Coronary artery (tissue), 2 donors: Measurements from ENCODE around the gene MIPOL1.
A peak's percentile ranks its signal among the peaks of the same experiment; 100 is the strongest.

Source experiments
- DNase-seq: peaks from one replicate; pipeline ENCODE4 v3.0.0-alpha.2; 2017; ENCODE audit warnings: low spot score
- H3K27ac ChIP-seq, 2 donors: fragments of 200-600 bp; sonication (generic); one replicate each; pipeline ENCODE4 v1.5.1; 2016 to 2019
- H3K4me3 ChIP-seq: fragments of 200-600 bp; sonication (generic); 2 replicates; pipeline ENCODE4 v1.5.1; 2016; ENCODE audit warnings: mild to moderate bottlenecking, moderate library complexity
- CTCF ChIP-seq: fragments of 200-600 bp; sonication (generic); IDR thresholded peaks from one replicate; pipeline ENCODE4 v1.5.1; 2019; ENCODE audit warnings: antibody characterized with exemption

MIPOL1 gene

GRCh38 chr14:37589715-37590427 lies 392.1 kb downstream of the MIPOL1 start:
- no peak for TF ChIP-seq CTCF
- Histone ChIP-seq H3K27ac (no peak overlapping the region), H3K4me3 (no peak overlapping the region)
- no peak for DNase-seq

- Histone ChIP-seq H3K27ac (no peak overlapping the region), H3K4me3 (no peak overlapping the region)
- DNase-seq = no peak
- TF ChIP-seq CTCF = no peak
Measured at GRCh38 chr14:37590428-37591139, 392.8 kb downstream of the MIPOL1 start.

- no peak overlapping the region for H3K4me3 ChIP-seq
- DNase-seq = no peak
- TF ChIP-seq CTCF = no peak
- no peak overlapping the region for H3K27ac ChIP-seq
Measured at GRCh38 chr14:37591311-37591940, 393.7 kb downstream of the MIPOL1 start.

GRCh38 chr14:37591941-37592481 lies 394.3 kb downstream of the MIPOL1 start:
- no peak for DNase-seq
- no peak for TF ChIP-seq CTCF
- Histone ChIP-seq H3K27ac (no peak overlapping the region), H3K4me3 (no peak overlapping the region)

- DNase-seq = no peak
- TF ChIP-seq CTCF = no peak
- no peak overlapping the region for H3K4me3 ChIP-seq
Measured at GRCh38 chr14:37592482-37593408, 395.0 kb downstream of the MIPOL1 start.

GRCh38 chr14:37593511-37594237 lies 395.9 kb downstream of the MIPOL1 start:
- Histone ChIP-seq H3K4me3 (peak overlapping the region; percentile 69), H3K27ac (no peak overlapping the region)
- TF ChIP-seq CTCF = peak; percentile 15
- no peak for DNase-seq

More at GRCh38 chr14:37592482-37593408, 395.0 kb downstream of the MIPOL1 start:
- no peak overlapping the region for H3K27ac ChIP-seq
